GM21515 (cell line): Measurements from ENCODE around the gene HPGD.
"Not testable (repeated sequence)": the region's sequence is repeated elsewhere in the genome, so short reads cannot be mapped to it uniquely, and the experiment has no call there.

Source experiments
- ATAC-seq: cut with Tn5 transposase; IDR thresholded peaks from one replicate; pipeline ENCODE4 v1.9.1; 2021; ENCODE audit not compliant: unreplicated experiment

HPGD gene

DNA sequence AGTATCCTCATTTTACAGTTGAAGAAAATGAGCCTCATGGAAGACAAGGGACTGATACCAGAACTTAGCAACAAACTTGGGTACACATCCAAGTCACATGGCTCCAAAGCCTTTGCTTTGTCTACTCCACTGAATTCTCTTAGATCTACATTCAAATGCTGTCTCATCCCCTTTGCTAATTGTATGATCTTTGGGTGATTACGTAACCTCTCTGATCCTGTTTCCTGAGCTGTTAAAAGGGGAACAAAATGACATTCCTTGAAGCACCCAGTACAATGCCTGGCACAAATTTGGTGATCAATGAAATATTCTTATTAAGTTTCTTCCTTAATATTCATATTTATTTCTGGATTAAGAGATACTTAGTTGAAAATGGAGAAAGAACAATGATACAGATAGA lies 5.9 kb upstream of the HPGD start:
- no peak for ATAC-seq

DNA sequence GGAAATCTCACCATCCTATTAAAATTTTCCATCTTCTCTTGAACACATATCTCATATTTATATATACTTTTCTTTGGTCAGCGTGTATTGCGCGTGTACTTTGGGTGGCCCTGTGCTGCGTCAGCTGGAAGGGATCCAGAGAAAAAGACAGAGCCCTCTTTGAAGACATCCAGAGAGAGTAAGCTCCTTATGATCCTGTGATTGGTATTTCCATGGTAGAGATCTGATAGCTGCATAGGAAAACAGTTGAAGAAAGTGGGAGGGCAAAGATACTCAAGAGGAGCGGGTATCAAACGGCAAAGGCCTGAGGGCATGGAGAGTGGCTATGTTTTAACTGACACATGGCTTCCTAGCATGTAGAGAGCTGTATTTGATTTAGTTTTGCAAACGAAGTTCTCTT lies 4.4 kb upstream of the HPGD start:
- no peak for ATAC-seq

DNA sequence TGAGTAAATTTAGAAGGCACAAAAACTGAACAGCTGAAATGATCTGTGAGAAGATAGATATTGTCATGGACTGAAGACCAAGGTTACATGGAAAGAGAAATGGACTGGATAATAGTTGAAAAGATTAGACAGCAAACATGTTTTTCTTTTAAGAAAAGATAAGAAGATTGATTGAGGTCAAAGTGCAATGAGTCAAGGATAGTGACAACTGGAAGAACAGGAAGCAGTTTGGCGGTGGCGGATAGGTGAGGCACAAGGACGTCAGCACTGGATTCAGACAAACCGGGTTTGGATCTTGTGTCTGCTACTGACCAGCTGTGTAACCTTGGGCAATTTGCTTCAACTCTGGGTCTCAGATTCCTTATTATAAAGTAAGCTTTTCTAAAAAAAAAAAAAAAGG lies 2.0 kb upstream of the HPGD start:
- no peak for ATAC-seq

DNA sequence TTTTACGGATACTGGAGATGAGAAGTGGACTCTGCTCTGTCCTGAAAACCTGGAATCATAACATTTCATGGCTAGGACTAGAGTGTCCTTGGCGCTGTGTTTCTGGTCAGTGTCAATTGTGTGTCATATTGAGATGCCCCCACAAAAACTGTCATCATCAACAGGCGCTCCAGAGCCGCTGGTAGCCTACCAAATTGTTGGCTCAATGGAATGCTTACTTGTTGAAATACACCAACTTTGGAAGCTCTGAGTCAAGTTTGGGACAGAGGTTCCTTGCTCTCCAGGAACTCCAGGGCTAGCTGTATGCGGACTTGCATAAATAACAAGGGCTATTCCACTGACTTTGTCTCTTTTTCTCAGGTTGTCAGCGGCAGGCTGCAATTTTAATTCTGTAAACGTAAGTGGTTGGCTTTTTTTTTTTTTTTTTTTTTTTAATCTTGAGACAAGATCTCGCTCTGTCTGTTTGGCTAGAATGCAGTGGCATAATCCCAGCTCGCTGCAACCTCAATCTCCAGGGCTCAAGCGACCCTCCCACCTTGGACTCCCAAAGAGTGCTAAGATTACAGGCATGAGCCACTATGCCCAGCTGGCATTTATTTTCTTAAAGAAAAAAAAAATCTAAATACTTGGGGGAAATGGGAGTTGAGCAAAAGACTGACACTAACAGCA lies 871 bp upstream of the HPGD start:
- no peak for ATAC-seq

DNA sequence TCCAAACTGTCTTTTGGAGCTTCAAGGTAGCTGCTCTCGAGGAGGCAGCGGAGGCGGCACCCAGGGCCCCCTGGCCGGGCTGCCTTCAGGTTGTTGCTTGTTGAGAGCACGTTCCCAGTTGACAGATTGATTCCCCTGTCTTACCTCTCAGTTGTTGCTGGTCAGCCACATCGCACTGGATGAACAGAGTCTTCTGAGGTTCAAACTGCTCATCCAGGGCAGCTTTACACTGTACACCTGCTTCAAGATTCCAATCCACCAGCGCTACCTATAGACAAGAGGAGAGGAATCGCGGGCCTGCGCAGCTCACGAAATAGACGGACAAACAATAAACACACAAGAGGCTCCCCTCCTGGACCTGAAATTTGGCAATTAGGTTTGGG lies 497 bp downstream of the HPGD start:
- ATAC-seq, result peak; percentile 32

DNA sequence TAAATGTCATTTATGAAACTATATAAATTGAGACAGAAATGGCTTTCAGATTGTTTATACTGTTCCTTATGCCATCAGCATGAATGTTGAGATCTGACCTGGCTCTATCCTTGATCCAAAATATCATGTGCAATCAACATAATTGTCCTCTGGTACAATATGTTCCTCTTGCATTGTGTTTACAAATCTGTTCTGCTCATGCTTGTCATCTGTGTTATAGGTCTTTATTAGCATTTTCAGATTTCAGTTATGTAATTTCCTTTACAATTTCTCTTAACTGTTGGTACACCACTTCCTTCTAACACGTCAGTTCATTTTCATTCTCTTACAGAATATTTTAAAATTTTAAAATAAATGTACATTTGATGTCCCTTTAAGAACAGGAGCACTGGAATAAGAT lies 1.6 kb downstream of the HPGD start:
- no peak for ATAC-seq

DNA sequence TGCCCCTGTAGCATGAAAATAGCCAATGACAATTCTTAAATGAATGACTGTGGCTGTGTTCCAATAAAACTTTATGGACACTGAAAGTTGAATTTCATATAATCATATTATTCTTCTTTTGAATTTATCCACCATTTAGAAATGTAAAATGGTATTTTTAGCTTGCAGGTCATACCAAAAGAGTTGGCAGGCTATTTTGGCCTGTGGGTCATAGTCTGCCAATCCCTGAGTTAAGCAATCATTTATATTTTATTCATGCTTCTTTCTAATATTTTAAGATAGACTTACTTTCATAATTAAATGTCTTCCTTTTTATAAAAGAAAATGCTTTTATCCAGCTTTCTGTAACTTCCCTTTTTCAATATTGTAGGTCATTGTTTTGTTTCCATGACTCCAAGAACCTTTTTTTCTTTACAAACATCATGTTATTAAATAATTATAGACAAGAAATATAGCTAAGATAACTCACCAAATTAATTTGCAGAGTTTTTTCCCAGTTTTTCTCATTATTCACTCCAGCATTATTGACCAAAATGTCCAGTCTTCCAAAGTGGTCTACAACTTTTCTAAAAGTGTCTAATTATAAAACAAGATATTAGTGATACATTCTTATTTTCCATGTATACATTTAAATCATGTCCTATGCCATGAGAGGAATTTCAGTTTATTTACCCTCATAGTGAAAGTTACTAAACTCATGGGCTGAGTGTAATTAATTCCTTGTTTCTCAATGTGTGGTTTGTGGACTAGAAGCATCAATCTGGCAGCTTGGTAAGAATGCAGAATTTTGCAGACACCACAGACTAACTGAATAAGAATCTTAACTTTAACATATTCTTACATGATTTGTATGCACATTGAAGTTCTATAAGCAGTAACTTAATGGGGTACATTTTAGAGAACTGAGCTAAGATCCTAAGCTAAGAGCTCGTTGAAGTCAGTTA lies 4.5 kb downstream of the HPGD start:
- ATAC-seq, result no peak

DNA sequence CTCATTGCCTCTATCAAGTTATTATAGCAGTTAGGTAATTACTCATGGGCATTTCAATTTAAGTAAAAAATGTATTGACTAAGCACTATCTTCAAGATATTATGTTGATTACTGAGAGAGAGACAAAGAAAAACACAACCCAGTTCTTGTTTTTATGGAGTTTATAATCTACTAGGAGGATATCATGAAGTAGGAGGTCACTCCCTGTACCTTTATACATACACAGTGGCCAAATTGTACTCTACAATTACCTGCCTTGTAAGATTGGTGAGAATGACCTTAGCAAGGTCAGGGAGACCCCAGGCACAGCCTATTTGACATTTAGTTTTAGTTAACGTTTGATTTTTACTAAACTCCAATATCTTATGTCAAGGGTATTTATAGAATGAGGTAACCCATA lies 5.5 kb downstream of the HPGD start:
- no peak for ATAC-seq

DNA sequence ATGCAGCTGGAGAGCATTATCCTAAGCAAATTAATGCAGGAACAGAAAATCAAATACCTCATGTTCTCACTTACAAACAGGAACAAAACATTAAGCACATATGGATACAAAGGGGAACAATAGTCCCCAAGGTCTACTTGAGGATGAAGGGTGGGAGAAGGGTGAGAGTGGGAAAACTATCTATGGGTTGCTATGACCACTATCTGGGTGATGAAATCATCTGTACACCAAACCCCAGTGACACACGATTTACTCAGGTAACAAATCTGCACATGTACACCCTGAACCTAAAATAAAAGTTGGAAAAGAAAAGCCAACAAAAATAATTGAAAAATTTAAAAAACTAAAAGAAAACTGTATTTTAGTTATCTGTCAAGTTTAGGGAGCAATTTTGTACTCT lies 5.9 kb downstream of the HPGD start:
- no peak for ATAC-seq

DNA sequence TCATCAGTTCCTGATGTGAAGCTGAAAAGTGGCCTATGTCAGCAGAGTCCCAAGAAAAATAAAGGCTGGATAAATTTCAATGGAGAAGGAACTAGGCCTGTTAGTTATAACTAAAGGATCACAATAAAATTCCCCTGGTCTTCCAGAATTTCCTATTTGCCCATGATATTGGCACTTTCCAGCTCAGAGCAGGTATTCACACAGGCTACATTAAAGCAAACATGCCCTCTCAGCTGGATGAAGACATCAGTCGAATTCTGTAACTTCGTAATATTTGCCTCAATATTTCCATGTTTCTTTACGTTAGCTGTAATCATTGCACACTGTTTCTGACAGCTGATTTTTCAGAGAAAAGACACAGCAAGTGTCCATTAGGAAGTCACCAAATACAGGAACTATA lies 9.5 kb downstream of the HPGD start:
- no peak for ATAC-seq

DNA sequence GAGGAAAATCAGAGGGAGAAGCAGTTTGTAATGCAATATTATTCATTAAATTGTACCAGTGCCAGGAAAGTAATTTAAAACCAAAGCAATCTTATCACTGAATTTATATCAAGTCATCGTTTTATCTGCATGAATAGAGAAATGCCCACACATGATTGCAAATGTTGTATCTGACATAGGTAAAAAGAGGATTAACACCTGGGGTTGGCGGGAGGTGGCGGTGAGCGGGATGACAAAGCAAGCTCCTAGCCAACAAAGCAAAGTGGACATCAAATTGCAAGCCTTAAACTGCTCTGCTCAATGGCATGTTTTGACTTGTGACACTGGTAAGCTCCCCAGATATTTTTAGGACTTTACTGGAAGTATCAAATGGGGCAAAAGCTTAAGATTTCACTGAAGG lies 16.4 kb downstream of the HPGD start:
- no peak for ATAC-seq

DNA sequence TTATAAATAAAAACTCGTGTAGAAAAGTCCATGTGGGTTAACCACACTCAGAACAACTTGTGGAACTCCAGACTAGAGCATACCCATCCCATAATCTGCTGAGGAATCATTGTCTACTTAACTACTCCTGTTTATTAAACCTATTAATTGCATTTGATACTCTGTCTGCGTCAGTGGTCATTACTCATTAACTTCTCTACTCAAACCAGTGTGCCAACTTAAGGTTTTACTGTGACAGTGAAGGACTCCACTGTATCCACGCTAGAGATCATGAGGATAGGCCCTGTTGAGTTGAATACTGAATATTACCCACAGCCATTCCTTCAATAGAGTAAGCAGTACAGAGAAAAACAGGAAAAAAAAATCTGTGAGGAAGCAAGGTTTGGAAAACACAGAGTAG lies 17.3 kb downstream of the HPGD start:
- no peak for ATAC-seq

DNA sequence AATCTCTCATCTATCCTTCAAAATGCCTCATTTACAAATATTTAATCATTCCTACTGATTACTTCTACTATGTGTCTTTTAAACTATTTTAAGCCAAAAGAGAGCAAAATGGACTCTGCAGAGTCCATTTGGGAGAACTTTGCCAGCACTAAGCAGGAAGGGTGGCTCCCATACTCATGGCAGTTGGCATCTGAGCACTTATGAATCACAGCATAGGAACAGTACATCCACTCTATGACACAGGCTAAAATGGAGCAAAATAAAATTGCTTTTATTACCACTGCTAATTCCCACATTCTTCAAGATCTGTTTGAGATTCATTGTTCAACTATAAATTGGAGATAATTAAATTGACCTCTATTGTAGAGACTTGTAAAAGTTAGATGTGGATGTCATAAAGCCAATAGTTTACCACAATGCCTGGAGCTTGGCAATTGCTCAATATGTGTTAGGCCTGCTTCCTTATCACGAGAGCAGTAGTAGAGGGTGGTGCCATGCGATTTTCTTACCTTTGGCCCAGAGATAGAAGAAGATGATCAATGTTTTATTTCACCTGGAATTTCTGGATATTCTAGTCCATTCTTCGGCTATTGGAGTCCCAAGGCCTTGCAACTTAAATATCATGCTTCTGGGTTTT lies 19.1 kb downstream of the HPGD start:
- ATAC-seq, result no peak

DNA sequence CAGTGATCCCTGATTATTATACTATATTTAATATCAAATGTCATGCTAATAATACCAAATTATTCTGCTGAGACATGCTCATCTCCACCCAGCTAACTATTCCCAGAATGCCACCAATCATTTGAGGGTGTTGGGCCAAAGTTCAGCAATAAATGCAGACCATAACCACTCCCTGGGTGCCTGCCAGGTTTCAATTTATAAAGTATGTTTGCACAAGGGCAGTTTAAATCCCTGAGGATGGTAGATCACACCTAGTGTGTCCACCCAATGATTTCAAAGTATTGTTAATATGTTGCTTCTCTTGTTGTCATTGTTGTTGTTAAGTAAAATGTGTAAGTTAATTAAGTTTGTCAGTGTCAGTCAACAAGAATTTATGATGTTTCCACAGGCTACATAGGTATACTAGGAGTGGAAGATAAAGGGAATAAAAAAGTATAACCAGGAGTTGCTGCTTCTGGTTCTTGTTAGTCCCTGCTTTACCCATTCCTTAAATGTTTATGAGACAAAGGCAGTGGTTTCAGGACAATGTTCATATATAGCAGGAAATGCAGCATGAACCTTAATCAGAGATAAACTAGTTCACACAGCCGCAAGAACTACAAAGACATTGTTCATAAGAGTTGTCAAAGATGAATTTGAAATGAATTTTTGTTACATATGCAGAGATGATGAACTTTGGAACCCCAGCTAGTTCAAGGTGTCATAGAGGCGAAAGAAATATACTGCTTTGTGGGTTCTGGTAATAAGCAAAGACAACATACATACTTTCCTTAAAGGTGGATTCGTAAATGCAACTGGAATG lies 25.5 kb downstream of the HPGD start:
- ATAC-seq, result no peak

DNA sequence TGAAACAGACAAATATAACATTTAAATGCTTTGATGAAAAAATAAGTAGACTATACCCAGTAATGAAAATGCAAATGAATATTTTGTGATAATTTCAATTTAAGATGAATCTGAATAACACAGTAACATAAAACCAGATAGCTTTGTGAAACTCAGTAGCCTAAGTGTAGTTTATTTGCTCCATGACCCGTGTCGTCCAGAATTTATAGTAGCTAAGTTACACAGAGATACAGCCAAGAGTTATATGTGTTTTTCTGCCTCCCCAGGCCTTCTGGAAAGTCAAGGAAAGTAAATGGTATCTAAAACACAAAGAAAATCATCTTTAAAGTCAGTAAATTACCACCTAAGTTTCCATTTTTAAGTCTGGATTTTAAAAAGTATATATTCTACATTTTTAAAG lies 26.7 kb downstream of the HPGD start:
- ATAC-seq, result no peak

DNA sequence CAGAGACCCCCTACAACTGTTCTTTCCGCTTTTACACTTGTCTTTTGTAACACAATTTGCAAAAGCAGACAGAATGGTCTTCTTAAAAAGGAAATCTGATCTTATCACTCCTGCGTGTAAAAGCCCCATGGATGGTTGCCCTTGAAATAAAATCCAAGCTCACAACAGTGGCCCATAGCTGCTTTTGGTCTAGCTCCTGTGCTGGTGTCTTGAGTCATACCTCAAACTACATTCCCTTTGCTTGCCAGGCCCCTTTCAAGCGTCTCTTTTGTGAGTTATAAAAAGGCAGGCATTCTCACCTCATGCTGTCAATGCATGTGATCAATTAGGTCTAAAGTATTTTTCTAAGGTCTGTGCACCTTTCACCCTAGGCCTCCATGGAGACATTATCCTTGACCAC lies 27.6 kb downstream of the HPGD start:
- ATAC-seq, result no peak

DNA sequence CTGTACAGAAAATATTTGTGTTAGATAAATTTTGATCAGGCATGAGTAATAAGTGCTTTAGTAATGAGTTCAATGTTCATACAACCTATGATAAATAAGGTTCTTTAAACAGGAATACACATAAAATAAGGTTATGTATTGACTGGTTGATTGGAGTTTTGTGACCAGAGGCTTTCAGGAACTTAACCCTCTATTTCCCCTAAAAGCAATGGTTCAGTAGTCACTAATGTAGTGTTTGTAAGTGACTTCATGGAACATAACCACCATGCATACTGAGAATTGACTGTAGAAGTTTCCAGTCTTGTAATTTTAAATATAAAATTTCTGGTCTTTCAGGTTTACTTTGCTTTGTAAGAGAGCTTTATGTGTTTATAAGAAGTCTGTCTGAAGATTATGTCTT lies 28.1 kb downstream of the HPGD start:
- ATAC-seq, result no peak

DNA sequence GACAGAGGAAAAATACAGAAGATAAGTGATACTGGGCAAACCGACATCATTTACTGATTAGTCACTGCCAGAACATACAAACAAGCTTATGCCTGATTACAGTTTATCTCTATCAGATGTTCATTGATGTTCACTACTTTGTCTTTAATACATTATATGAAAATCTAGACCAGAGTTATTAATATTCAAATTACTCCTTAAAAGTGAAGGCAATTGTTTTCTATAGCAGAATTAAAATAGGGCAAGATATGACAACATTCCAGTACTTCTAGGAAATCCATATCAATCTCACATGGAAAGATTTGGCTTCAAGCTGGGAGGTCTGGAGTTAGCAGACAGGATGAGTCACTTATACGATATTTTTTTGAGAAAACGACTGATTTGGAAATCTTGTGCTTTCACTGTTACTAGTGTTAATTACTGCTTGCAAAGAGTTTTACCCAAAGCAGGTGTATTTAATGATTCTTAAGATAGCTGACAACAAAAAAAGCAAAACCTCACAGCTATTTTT lies 31.8 kb downstream of the HPGD start:
- ATAC-seq, result no peak

DNA sequence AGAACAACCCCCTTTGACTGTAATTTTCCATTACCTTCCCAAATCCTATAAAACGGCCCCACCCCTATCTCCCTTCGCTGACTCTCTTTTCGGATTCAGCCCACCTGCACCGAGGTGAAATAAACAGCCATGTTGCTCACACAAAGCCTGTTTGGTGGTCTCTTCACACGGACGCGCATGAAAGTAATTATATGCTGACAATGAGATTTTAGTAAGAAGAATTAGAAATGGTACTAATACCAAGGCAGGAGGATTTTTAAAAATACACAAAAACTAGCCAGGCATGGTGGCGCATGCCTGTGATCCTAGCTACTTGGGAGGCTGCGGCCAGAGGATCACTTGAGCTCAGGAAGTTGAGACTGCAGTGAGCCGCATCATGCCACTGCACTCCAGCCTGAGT lies 33.9 kb downstream of the HPGD start:
- not testable (repeated sequence) for ATAC-seq

DNA sequence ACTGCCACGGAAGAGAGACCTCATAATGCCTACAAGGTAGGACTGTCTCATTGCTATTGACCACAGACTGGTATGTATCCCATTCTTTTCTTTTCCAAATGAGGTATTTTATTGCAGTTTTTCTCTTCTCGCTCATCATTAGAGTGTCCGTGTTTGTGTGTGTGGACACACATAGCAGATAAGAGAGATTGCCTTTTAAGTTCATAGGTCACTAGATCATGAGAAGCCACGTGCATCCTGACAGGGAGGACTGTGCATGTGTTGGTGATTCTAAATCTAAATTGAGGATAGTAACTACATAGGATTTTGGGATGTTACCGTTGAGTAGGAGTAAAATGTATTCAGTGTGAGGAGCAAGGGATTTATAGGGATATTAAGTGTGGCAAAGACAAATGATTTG lies 37.3 kb downstream of the HPGD start:
- ATAC-seq, result no peak

DNA sequence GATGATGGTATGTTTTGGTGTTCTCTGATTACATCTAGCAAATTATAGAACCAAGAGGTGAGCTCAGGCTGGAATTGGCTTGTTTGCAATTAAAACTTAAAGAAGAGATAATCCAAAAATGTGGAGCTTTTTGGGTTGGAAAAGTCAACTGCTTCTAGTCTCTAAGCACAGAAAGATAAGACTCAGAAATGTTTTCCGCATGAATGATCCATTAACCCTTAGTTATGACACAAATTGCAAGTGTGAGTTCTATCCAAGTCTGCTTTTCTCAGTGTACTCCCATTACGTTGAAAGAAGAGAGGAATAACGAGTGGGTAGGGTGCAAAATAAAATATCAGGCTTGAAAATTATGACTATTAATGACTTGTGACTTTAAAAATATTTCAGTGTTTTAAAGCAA lies 38.5 kb downstream of the HPGD start:
- no peak for ATAC-seq
